Activated CD4-positive, alpha-beta T cell treated with anti-CD3 and anti-CD28 coated beads for 36 hours (primary cell): ENCODE data around the gene ABCD1. TPM values are rescaled to one million over a fixed set of nuclear protein-coding genes. Genes with fewer than 3 reads are reported as not detected.

ENCODE experiments used
- ATAC-seq: fragments of 200-7000 bp; cut with Tn5 transposase; one replicate; pipeline ENCODE4 v1.10.0; 2021; ENCODE audit warnings: mild to moderate bottlenecking, moderate library complexity
- CTCF ChIA-PET: fragments of 350-600 bp; sonication (Branson Sonifier 250); formaldehyde crosslinking; loops from one replicate; lab custom pipeline; 2021; ENCODE audit warnings: antibody characterized with exemption; lab: Charles Lee
- POLR2A ChIA-PET: fragments of 350-600 bp; sonication (Branson Sonifier 250); formaldehyde crosslinking; loops from one replicate; lab custom pipeline; 2021; ENCODE audit warnings: antibody characterized with exemption, inconsistent platforms; lab: Charles Lee
- DNase-seq: peaks from one replicate; pipeline ENCODE4 v3.0.0-alpha.2; 2020
- H3K27ac Mint-ChIP-seq: one replicate; pipeline ENCODE4 v1.8.0; 2021; ENCODE audit warnings: mixed read lengths
- H3K27me3 Mint-ChIP-seq: one replicate; pipeline ENCODE4 v1.8.0; 2021; ENCODE audit warnings: mixed read lengths
- H3K36me3 Mint-ChIP-seq: one replicate; pipeline ENCODE4 v1.8.0; 2021; ENCODE audit warnings: low read depth, mixed read lengths
- H3K4me1 Mint-ChIP-seq: one replicate; pipeline ENCODE4 v1.8.0; 2021; ENCODE audit warnings: mixed read lengths
- H3K4me3 Mint-ChIP-seq: one replicate; pipeline ENCODE4 v1.8.0; 2021; ENCODE audit warnings: mild to moderate bottlenecking, moderate library complexity, mixed read lengths
- H3K9me3 Mint-ChIP-seq: one replicate; pipeline ENCODE4 v1.8.0; 2021; ENCODE audit warnings: low read depth, mixed read lengths
- intact Hi-C, 2 experiments: fragments of 100-400 bp; cut with DNase I in 1 of 2; cut with micrococcal nuclease in 1 of 2; formaldehyde crosslinking; loops; one replicate each; pipeline versions ENCODE4 v1.14.2 to v1.15.1; 2022 to 2024; cut with DNase I, micrococcal nuclease
- total RNA-seq, 2 experiments: library from RNA; stranded (reverse); gene quantifications; one replicate each; pipeline ENCODE4 v1.2.3, GENCODE V29; 2021

ABCD1 gene
- total RNA-seq, 2 experiments from 2014 or later, result 4.5 to 4.8 TPM

DNA sequence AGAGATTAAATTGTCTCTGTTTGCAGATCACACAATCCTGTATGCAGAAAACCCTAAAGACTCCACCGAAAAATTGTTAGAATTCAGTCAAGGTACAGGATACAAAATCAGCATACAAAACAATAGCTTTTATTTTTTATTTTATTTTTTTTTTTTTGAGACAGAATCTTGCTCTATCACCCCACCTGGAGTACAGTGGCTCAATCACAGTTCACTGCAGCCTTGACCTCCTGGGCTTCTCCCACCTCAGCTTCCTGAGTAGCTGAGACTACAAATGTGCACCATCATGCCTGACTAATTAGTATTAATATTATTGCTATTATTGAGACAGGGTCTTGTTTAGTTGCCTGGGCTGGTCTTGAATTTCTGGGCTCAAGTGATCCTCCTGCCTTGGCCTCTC is 30.5 kb downstream of the ABCD1 start:
- Mint-ChIP-seq H3K27ac (no peak overlapping the region), H3K27me3 (no peaks in the 10 kb centered on the region), H3K4me1 (no peaks in the 10 kb centered on the region), H3K9me3 (no peaks in the 10 kb centered on the region), H3K4me3 (no peak overlapping the region), H3K36me3 (no peaks in the 10 kb centered on the region)
- DNase-seq, result no peak
- POLR2A ChIA-PET, result no interaction called here
- ATAC-seq, result no peak
- CTCF ChIA-PET, result no interaction called here
- intact Hi-C loops, result no loop called here

DNA sequence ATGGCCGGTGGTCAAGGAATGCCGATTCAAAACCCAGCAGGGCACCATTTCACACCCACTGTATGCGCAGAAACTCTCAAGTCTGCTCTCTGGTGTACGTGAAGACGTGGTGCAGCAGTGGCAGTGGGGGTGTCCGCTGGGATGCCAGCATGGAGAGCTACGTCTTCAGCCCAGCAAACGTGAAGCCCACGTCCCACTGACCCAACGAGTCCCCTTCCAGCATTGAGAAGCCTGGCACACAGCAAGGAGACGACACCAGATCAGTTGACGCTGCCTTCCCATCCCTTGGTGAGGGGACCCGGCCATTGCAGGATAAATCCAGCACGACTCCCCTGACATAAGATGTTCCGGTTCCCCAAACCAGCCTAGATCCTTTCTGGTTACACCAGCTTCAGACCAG is 37.2 kb downstream of the ABCD1 start:
- no peak for DNase-seq
- no peak for ATAC-seq
- Mint-ChIP-seq H3K36me3 (no peaks in the 10 kb centered on the region), H3K27ac (no peak overlapping the region), H3K9me3 (no peaks in the 10 kb centered on the region), H3K27me3 (no peaks in the 10 kb centered on the region), H3K4me1 (peaks cover 9% of the 10 kb centered on the region), H3K4me3 (no peak overlapping the region)
- intact Hi-C loops, result loop anchor here (5.0 kb wide), 3 partner anchors 120 to 185 kb away; partner anchors contain the start of gene AVPR2 (in 1 of the 2)
- CTCF ChIA-PET, result interaction anchor here (1.4 kb wide), 1 partner anchor 10 kb away, joined by 3 read pairs; no protein-coding TSS in a partner anchor
- POLR2A ChIA-PET, result no interaction called here

DNA sequence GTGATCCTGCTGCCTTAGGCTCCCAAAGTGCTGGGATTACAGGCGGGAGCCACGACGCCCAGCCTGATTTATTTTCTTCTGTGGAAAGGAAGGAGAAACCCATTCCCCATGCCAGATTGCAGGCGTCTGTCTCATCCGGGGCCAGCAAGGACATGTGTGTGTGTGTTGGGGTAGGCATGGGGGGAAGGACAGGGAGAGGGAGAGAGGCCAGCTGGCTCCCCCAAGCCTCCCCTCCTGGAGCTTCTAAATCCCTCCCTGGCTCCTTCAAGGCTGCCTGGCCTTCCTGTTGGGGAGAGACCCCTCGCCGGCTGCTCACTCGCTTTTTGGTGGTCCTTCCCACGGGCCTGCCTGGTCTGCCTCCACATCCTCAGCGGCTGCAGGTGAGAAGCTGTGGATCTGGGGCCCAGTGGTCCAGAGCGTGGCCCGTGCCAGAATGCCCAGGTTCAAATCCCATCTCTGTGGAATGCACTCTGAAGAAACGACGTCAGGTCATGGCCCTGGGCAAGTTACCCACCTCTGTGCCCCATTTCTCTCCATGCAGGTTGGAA is 38.0 kb downstream of the ABCD1 start:
- POLR2A ChIA-PET, result no interaction called here
- Mint-ChIP-seq H3K4me1 (peaks cover 9% of the 10 kb centered on the region), H3K27ac (no peak overlapping the region), H3K4me3 (no peak overlapping the region), H3K27me3 (no peaks in the 10 kb centered on the region), H3K9me3 (no peaks in the 10 kb centered on the region), H3K36me3 (no peaks in the 10 kb centered on the region)
- no peak for ATAC-seq
- intact Hi-C loops, result loop anchor here (5.0 kb wide), 3 partner anchors 120 to 185 kb away; partner anchors contain the start of gene AVPR2 (in 1 of the 2)
- no peak for DNase-seq
- CTCF ChIA-PET, result interaction anchor here (1.4 kb wide), 2 partner anchors 11 to 187 kb away, joined by 3 to 8 read pairs; no protein-coding TSS in a partner anchor

DNA sequence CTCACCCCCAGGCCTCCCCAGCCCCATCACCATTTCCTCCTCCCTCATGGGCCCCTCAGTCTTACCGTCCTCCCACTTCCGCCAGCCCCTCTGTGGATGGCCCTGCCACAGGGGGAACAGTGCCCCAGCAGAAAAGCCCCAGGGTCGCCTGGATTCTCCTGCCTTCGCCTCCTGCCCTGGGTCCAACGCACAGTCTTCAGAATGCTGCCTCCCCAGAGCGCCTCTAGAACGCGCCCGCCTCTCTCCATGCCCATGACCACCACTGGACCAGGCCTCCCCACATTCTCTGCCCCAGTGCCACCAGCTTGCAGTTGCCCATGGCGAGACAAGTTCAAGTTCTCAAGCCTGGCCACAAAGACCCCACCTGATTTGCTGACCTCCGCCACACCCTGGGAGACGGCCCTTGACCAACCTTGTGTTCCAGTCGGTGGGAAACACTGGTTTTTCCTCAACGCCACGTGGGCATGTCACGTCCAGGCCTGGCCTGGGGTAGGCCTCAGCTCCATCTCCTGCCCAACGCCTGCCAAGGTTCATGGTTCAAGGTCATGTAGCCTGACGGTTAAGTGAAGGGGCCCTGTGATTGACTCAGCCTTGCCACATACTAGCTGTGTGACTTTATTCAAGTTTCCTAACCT is 38.8 kb downstream of the ABCD1 start:
- H3K4me1 Mint-ChIP-seq, result peaks cover 9% of the 10 kb centered on the region
- DNase-seq (no peak), ATAC-seq (no peak)
- no peaks in the 10 kb centered on the region for H3K27me3 Mint-ChIP-seq
- H3K36me3 Mint-ChIP-seq, result no peaks in the 10 kb centered on the region
- no peaks in the 10 kb centered on the region for H3K9me3 Mint-ChIP-seq
- POLR2A ChIA-PET, result no interaction called here
- no peak overlapping the region for H3K27ac Mint-ChIP-seq
- intact Hi-C loops, result loop anchor here (5.0 kb wide), 3 partner anchors 119 to 184 kb away; partner anchors contain the start of gene AVPR2 (in 1 of the 2)
- CTCF ChIA-PET, result interaction anchor here (0.7 to 1.4 kb wide), 5 partner anchors 11 to 186 kb away, joined by 3 to 8 read pairs (median 3); no protein-coding TSS in a partner anchor
- no peak overlapping the region for H3K4me3 Mint-ChIP-seq

DNA sequence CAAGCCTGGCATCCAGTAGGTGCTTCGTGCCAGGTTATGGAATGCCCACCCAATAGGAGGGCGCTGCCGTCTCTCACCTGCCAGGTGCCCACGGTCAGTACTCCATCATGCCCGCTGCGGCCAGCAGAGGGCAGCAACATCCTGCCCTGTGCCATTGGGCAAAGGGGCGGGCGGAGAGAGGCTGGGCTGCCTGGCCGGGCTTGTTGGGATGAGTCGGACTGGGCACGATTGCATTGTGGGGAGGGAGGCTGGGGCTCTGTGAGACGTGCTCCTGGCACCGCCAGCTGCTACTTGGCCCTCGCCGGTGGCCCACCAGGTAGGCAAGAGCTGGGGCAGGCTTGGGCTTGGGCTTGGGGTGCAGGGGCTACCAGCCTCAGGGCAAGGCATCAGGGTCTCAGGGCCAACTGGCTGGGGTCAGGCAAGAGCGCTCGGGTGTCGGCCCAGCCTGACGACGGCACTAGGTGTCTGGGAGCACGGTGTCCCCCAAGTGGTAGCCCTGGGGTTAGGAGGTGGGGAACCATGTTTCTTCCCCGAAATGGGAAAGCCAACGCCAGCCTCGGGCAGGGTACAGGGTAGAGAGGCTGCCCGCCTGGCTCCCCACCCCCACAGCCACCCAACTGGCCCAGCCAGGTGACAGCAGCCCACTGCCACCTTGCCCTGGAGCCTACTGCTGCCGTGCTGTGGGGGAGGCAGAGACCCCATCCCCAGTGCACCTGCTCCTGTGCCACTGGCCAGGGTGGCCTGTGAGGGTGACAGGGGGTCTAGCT is 39.5 kb downstream of the ABCD1 start, which contains the start of gene PLXNB3:
PLXNB3 (plus strand) TSS at position 261 of the 767 bp plus-strand sequence. CDS start 1,287 bp downstream, outside the sequence.
- POLR2A ChIA-PET, result no interaction called here
- Mint-ChIP-seq H3K36me3 (no peaks in the 10 kb centered on the region), H3K27me3 (no peaks in the 10 kb centered on the region), H3K9me3 (no peaks in the 10 kb centered on the region), H3K27ac (no peak within 1 kb of the TSS), H3K4me3 (no peak within 1 kb of the TSS), H3K4me1 (peaks cover 9% of the 10 kb centered on the region)
- ATAC-seq (peak; percentile 87), DNase-seq (peak; percentile 86)
- CTCF ChIA-PET, result interaction anchor here (0.7 to 1.4 kb wide), 4 partner anchors 165 to 186 kb away, joined by 3 to 8 read pairs (median 4); no protein-coding TSS in a partner anchor
- intact Hi-C loops, result loop anchor here (1.0 to 5.0 kb wide), 7 partner anchors 30 to 189 kb away; partner anchors contain the start of genes AVPR2 (in 1 of the 2), IDH3G (in 1 of the 2) and SSR4 (in 1 of the 2)

DNA sequence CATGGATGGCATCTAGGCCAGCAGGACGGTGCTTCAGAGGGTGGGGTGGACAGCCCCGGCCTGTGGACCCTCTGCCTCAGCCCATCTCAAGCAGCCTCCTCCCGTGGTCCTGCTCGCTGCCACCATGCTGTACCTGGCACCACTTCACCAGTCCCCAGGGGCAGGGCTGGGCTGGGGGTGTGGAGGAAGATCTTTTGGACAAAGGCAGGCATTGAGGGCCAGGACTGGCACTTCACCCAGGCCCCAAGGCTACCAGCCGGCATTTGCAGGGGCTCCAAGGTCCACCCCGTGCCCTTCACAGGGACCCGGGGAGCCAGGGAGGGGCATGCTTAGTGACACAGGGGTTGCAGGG is 40.1 kb downstream of the ABCD1 start:
- no peak for DNase-seq
- intact Hi-C loops, result loop anchor here (1.0 to 5.0 kb wide), 9 partner anchors 30 to 763 kb away; partner anchors contain the start of genes AVPR2 (in 1 of the 2), IDH3G (in 1 of the 2) and SSR4 (in 1 of the 2)
- Mint-ChIP-seq H3K27ac (no peak overlapping the region), H3K4me1 (peaks cover 9% of the 10 kb centered on the region), H3K4me3 (no peak overlapping the region), H3K9me3 (no peaks in the 10 kb centered on the region), H3K27me3 (no peaks in the 10 kb centered on the region), H3K36me3 (no peaks in the 10 kb centered on the region)
- CTCF ChIA-PET, result interaction anchor here (0.7 to 0.9 kb wide), 2 partner anchors 164 to 186 kb away, joined by 3 to 5 read pairs; no protein-coding TSS in a partner anchor
- ATAC-seq, result no peak
- POLR2A ChIA-PET, result no interaction called here

DNA sequence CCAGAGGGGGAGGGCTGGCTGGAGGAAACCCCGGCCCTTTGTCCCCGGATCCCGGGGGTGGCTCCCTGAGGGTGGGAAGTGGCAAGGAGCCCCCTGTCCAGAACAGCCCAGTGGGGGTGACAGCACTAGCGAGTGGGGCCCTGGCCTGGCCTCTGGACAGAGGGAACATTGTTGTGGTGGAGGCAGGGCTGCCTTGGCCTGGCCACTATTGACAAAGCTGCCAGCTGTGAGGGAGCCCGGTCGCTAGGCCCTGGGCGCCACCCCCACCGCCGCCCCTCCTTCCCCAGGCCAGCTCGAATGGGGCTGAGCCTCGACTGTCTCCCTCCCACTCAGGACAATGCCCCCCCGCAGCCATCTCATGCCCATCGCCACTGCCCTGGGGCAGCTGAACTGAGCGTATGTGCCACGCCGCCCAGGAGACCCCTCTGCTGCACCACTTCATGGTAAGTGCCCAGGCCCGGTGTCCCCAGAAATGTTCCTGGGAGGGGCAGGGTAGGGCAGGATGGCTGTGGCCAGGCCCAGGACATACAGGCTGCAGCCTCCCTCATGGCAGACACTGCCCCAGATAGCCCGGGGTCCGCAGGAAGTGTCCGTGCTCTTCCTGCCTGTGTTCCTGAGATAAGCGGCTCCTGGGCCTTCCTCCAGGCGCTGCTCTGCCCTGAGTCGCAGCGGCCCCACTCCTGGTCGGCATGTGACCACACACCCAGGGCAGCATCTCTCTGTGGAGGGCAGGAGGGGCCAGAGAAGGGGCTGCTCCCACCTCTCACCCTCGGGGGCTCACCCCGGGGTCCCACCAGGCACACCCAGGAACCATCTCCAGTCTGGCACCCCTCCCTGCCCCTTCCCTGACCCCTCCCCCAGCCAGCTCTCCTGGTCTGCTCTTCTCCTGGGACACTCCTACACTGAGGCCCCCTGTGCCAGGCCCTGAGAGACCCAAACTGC is 40.8 kb downstream of the ABCD1 start:
- no peaks in the 10 kb centered on the region for H3K27me3 Mint-ChIP-seq
- intact Hi-C loops, result loop anchor here in 1 of 2 experiments (5.0 kb wide), 2 partner anchors 52 to 762 kb away; no protein-coding TSS in a partner anchor
- no peak for DNase-seq
- no peaks in the 10 kb centered on the region for H3K36me3 Mint-ChIP-seq
- ChIA-PET POLR2A (no interaction called here), CTCF (no interaction called here)
- no peaks in the 10 kb centered on the region for H3K9me3 Mint-ChIP-seq
- H3K4me3 Mint-ChIP-seq, result no peak overlapping the region
- no peak overlapping the region for H3K27ac Mint-ChIP-seq
- ATAC-seq, result no peak
- peaks cover 9% of the 10 kb centered on the region for H3K4me1 Mint-ChIP-seq

DNA sequence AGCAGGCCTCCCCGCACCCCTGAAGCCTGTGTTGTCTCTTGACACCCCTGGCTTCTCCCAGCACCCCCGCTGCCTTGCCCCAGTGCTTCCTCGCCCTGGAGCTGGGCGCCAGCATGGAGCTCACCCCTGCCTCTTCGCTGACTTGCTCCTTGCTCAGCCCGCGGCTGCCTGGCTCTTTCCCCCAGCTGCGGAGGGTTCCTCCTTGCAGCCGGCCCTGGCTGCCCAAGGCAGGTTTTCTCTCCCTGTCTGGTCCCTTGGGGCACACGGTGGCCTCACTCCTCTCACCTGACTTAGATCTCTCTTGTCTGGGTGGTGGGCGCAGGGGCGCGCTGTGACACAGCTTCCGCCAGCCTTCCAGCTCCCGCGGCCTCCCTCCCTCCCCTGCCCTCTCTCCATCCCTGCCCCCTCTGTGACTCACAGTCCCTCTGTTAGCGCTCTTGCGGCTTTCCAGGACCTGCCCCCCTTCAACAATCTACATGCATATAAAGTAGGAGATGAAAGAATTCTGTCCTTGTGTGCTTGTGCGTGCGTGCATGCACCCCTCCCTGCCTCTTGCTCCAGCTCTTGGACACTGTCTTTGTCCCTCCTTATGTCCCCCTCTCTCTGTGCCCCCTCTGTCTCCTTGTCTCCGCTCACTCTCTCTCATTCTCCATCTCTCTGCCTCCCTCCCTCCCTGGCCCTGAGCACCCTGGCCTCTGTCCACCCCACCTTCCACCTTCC is 41.6 kb downstream of the ABCD1 start:
- CTCF ChIA-PET, result no interaction called here
- POLR2A ChIA-PET, result no interaction called here
- H3K27ac Mint-ChIP-seq, result no peak overlapping the region
- intact Hi-C loops, result loop anchor here in 1 of 2 experiments (5.0 kb wide), 2 partner anchors 51 to 761 kb away; no protein-coding TSS in a partner anchor
- H3K36me3 Mint-ChIP-seq, result no peaks in the 10 kb centered on the region
- no peaks in the 10 kb centered on the region for H3K9me3 Mint-ChIP-seq
- H3K27me3 Mint-ChIP-seq, result no peaks in the 10 kb centered on the region
- H3K4me1 Mint-ChIP-seq, result peaks cover 9% of the 10 kb centered on the region
- peak; percentile 71 for DNase-seq
- ATAC-seq, result peak; percentile 71
- no peak overlapping the region for H3K4me3 Mint-ChIP-seq

DNA sequence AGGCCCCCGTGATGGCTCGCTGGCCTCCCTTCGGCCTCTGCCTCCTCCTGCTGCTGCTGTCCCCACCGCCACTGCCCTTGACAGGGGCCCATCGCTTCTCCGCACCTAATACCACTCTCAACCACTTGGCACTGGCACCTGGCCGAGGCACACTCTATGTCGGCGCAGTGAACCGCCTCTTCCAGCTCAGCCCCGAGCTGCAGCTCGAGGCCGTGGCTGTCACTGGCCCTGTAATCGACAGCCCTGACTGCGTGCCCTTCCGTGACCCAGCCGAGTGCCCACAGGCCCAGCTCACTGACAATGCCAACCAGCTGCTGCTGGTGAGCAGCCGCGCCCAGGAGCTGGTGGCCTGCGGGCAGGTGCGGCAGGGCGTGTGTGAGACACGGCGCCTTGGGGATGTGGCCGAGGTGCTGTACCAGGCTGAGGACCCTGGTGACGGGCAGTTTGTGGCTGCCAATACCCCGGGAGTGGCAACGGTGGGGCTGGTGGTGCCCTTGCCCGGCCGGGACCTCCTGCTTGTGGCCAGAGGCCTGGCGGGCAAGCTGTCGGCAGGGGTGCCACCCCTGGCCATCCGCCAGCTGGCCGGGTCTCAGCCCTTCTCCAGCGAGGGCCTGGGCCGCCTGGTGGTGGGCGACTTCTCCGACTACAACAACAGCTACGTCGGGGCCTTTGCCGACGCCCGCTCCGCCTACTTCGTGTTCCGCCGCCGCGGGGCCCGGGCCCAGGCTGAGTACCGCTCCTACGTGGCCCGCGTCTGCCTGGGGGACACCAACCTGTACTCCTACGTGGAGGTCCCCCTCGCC is 42.4 kb downstream of the ABCD1 start:
- Mint-ChIP-seq H3K4me1 (peaks cover 9% of the 10 kb centered on the region), H3K36me3 (no peaks in the 10 kb centered on the region), H3K4me3 (no peak overlapping the region), H3K9me3 (no peaks in the 10 kb centered on the region), H3K27me3 (no peaks in the 10 kb centered on the region), H3K27ac (no peak overlapping the region)
- ATAC-seq (no peak), DNase-seq (no peak)
- ChIA-PET CTCF (interaction anchor here (0.6 to 1.0 kb wide), 2 partner anchors 49 to 120 kb away, joined by 3 to 4 read pairs; no protein-coding TSS in a partner anchor), POLR2A (no interaction called here)
- intact Hi-C loops, result loop anchor here in 1 of 2 experiments (5.0 kb wide), 2 partner anchors 50 to 760 kb away; no protein-coding TSS in a partner anchor
